GM18505 (cell line): Measurements from ENCODE around the gene CYB561D2.

Source experiments
- ATAC-seq: cut with Tn5 transposase; IDR thresholded peaks from one replicate; pipeline ENCODE4 v1.9.1; 2021; ENCODE audit not compliant: unreplicated experiment
- POLR2A ChIP-seq: IDR thresholded peaks from 4 replicates; pipeline ENCODE4 v1.6.1; 2011; ENCODE audit warnings: borderline replicate concordance; ENCODE audit not compliant: insufficient read depth, insufficient read length; ENCODE audit errors: extremely low read depth

The CYB561D2 gene

GRCh38 chr3:50371133-50371685 lies 20.5 kb downstream of the CYB561D2 start:
- TF ChIP-seq POLR2A, result no peak
- no peak for ATAC-seq

DNA sequence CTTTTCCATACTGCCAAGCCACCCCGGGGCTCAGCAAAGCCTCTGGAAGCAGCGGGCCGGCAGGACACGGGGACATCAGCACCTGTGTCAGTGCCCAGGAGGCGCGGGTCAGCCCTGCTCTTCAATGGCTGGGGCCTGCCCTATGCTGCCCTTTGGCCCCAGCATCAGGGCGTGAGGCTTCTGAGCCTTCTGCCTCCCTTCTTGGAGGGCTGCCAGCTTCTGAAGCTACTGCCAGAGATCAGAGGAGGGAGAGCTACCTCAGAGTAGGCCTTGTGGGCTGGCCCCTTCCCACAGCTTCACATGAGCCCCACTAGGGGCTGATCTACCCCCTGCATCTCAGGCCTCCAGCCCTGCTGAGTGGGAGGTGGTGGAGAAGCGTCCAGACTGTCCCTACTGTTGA lies 21.7 kb downstream of the CYB561D2 start:
- ATAC-seq, result no peak
- no peak for TF ChIP-seq POLR2A

DNA sequence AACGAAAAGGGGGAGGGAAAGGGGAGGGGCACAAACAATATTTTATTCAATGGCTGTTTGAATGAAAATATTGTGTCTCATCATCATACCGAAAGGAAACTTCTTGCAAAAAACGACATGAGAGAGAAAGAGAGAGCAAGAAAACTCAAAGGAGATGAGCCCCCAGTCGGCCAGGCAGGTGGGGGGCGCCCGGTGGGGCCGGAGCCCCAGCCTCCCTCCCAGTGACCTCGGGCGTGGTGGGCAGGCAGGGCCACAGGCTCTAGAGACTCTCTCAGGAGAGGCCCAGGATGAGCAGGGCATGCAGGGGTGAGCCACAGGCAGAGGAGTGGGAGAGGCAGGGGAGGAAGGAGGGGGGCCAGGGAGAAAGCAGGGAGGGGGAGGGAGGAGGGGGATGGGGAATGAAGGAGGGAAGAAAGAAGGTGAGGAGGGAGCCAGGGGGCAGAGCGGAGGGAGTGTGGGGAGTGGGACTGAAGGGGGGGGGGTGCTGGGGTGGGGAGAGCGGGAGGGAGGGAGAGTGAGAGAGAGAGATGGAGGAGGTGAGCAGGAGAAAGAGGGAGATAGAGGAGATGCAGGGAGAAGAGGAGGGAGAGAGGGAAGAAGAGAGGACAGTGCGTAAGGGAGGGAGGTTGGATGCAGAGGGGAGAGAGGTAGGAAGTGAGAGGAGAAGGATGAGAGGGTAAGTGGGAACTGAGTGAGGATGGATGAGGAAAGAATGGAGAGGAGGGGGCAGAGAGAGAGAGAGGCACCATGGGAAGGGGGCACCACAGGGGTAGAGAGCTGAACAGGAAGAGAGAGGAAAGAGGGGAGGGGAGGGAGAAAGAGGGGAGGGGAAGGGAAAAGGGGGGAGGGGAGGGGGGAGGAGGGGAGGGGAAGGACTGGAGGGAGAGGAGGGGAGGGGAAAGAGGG lies 22.7 kb downstream of the CYB561D2 start:
- TF ChIP-seq POLR2A, result no peak
- ATAC-seq, result no peak

- ATAC-seq, result no peak
Observed at GRCh38 chr3:50374363-50375257, 23.9 kb downstream of the CYB561D2 start.

DNA sequence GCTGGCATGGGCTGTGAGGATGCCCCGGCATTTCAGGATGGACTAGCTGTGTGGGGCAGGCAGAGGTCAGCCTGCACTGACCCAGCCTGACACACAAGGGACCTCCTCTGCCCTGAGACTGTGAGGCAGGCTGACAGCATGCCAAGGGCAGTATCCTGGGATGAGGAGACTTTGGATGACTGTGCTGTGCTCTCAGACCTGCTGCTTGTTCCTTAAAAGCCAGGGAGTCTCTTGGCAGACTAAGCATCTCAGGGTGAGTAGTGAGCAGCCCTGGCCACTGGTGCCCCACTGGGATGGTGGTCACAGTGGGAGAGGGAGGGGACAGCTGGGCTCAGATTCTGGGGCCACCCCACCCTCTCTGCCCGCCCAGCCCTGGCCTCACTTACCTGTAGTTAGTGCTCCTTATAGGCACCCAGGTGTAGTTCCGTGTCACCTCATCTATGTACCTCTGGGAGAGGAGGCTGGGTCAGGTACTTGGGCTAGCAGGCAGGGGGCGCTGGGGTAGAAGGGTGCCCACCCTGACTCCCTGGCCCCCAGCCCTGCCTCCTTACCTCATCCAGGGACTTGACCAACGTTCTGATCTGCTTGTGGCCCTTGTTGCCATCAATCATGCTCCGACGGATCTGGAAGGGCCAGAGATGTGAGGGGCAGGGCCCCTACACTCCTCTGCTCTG lies 24.7 kb downstream of the CYB561D2 start:
- no peak for TF ChIP-seq POLR2A
- ATAC-seq, result no peak

More at GRCh38 chr3:50374363-50375257, 23.9 kb downstream of the CYB561D2 start:
- no peak for TF ChIP-seq POLR2A

DNA sequence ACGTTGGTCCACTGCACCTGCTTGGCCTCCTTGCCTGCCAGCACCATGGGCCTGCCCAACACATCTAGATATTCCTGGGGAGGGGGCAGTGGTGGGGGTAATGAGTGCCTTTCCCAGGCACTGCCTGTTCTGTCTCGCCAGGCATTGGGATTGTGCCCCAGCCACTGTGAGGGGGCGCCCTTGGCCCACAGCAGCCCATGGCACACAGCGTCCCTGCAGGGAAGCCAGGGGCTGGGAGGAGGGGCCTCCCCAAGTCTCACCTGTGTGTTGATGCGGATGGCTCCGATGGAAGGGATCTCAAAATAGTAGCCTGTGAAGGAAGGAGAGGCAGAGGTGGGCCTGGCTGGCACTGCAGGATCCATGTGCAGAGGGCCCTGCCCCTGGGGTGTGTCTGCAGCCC lies 27.4 kb downstream of the CYB561D2 start:
- TF ChIP-seq POLR2A, result no peak
- no peak for ATAC-seq

DNA sequence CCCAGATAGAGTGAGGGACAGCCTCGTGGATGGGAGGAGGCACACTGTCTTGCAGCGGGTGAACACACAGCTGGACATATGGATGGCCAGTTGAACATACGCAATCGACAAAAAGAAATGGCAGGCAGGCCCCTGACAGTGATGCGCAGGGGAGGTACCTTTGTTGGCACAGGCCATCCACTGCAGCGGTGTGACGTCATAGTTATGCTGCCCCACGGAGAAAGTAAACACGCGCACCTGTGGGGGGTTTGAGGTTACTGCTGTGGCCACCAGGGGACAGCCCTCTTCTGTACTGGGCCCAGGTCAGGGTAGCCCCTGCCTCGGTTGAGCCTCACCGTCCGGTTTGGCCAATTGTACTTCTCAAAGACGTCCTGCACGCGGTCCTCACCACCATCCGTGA lies 28.1 kb downstream of the CYB561D2 start:
- no peak for TF ChIP-seq POLR2A
- no peak for ATAC-seq

DNA sequence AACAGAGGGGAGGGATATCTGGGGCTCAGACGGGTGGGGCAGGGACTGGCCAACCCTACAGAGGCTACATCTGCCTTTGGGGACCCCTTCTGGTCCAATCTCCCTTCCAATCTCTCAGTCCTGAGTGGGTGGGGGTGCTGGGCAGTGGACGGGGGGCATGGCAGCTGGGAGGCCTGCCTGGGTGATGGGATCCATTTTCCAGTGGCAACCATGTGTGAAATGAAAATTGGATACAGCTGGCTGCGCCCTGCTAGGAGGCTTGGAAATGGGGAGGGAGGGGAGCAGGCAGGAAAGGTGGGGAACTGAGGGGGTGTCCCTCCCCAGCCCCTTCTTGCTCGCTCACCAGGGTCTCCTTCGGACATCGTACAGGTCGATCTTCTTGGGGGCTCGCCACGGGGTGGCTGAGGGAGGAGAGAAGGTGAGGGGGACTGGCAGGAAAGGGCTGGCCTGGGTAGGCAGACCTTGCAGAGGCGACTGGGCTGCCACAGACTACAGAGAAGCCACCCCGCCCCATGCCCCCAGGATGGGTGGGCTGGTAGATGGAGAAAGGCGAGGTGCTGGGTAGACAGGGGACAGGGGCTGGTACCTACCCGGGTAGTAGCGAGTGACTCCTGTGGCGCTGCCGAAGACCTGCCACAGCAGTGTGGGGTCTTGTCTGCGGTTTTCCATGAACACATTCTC lies 29.9 kb downstream of the CYB561D2 start:
- no peak for ATAC-seq
- TF ChIP-seq POLR2A, result no peak

- no peak for ATAC-seq
- no peak for TF ChIP-seq POLR2A
Observed at GRCh38 chr3:50381383-50381782, 30.7 kb downstream of the CYB561D2 start.

DNA sequence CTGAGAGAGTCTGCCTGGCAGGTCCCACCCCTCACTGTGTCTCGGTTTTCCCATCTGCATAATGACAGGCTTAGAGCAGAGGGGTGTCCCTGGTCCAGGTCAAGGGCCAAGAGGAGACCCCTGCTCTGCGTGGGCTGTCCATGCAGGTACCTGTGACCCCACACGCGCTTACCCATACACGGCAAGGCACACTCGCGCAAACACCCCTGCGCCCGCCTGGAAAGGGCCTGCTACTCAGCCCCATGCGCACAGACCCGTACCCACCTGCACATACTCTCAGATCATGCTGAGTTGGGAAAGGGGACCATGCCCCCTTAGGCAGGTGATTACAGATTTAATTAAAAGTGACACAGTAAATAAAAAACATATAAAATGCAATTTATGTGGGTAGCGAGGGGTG lies 32.1 kb downstream of the CYB561D2 start:
- no peak for ATAC-seq
- TF ChIP-seq POLR2A, result no peak

DNA sequence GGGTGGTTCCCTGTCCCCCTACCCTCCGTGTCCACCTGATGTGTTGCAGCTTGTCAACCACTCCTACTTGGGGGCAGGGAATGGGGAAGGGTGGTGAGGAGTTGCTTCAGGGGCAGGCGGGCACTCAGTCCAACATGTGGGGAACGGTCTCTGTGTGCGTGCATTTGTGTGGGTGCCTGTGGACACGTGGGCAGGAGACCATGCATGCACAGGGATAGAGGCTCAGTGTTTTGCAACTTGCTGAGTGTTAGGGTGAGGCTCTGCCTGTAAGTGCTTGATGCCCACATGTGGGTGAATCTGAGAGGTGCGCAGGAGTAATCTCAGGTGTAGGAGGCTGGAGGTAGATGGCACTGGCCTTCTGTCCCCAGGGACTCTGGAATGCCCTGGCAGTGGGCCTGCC lies 33.1 kb downstream of the CYB561D2 start:
- no peak for ATAC-seq
- no peak for TF ChIP-seq POLR2A

DNA sequence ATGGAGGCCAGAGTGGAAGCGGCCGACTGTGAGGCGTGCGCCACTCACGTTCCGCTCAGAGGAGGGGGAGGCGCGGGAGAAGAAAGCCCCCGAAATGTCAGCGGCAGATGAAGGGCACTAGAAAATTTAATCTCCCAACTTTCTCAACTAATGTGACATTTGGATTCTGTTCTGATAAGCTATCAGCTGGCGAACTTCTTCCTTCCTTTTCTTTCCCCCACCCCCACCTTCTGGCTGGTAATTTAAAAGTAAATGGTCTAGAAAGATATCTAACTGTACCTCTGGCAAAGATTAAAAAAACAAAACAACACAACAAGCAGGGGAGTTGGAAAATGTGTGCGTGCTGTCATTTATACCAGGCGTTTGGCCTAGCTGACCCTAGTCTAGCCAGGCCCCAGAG lies 35.1 kb downstream of the CYB561D2 start:
- ATAC-seq, result no peak
- TF ChIP-seq POLR2A, result no peak
